HUES6 (cell line): ENCODE results near the gene KYNU.

Experiments used
- H3K27ac ChIP-seq: 2 replicates; pipeline ENCODE4 v1.7.0; 2013; ENCODE audit warnings: low read depth, mild to moderate bottlenecking, low read length, inconsistent platforms
- H3K27me3 ChIP-seq: 2 replicates; pipeline ENCODE4 v1.6.1; 2013; ENCODE audit warnings: low read length; ENCODE audit not compliant: control insufficient read depth, insufficient read depth
- H3K36me3 ChIP-seq: 2 replicates; pipeline ENCODE4 v1.6.1; 2013; ENCODE audit warnings: low read length; ENCODE audit not compliant: control insufficient read depth, insufficient read depth
- H3K4me1 ChIP-seq: 2 replicates; pipeline ENCODE4 v1.6.1; 2013; ENCODE audit warnings: low read length; ENCODE audit not compliant: control insufficient read depth, insufficient read depth
- H3K4me3 ChIP-seq: 2 replicates; pipeline ENCODE4 v1.5.1; 2013; ENCODE audit warnings: low read depth, low read length
- H3K9ac ChIP-seq: one replicate; pipeline ENCODE4 v1.6.1; 2013; ENCODE audit warnings: mild to moderate bottlenecking, low read length
- H3K9me3 ChIP-seq: 2 replicates; pipeline ENCODE4 v1.6.1; 2013; ENCODE audit warnings: low read depth, low read length; ENCODE audit not compliant: control insufficient read depth, insufficient read depth

KYNU gene

DNA sequence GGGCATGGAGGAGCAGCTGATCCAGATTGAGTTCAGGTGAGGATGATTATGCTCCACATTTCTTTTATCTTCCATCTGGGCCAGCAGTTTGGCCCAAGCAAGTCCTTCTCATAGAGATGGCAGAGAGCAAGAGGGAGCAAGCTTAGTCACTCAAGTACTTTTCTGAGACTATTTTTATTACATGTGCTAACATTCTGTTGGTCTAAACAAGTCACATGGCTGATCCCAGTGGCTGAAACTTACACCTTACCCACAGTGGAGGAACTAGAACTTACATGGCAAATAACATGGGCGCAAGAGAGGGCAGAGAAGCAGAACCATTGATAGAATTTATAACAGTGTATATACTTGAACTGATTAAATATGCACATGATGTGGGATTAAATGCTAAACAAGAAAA lies 105.7 kb downstream of the KYNU start:
- H3K4me1 ChIP-seq = peaks cover 4% of the 10 kb centered on the region
- H3K9me3 ChIP-seq = no peaks in the 10 kb centered on the region
- no peaks in the 10 kb centered on the region for H3K36me3 ChIP-seq
- H3K27me3 ChIP-seq = no peaks in the 10 kb centered on the region
- H3K27ac ChIP-seq = no peak overlapping the region
- H3K4me3 ChIP-seq = no peak overlapping the region
- no peak overlapping the region for H3K9ac ChIP-seq

DNA sequence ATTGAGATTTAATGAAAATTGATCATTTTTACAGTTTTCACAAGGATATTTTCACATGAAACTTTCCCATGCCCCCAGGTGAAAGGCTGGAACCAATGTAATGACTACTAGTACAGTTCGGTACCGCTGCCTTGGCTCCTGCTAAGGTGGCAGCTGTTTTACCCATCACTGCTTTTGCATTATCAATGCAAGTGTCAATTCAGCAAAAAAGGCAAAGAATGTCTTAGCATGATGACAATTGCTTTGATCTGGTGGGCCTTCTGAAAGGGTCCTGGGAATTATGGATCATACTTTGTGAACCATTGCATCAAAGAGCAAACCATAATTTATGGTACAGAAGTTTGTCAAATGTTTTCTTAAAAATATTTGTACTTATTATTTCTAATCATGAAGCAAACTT lies 107.2 kb downstream of the KYNU start:
- H3K27me3 ChIP-seq = no peaks in the 10 kb centered on the region
- H3K36me3 ChIP-seq = no peaks in the 10 kb centered on the region
- H3K4me3 ChIP-seq = no peak overlapping the region
- no peak overlapping the region for H3K9ac ChIP-seq
- peaks cover 4% of the 10 kb centered on the region for H3K4me1 ChIP-seq
- no peaks in the 10 kb centered on the region for H3K9me3 ChIP-seq
- no peak overlapping the region for H3K27ac ChIP-seq

DNA sequence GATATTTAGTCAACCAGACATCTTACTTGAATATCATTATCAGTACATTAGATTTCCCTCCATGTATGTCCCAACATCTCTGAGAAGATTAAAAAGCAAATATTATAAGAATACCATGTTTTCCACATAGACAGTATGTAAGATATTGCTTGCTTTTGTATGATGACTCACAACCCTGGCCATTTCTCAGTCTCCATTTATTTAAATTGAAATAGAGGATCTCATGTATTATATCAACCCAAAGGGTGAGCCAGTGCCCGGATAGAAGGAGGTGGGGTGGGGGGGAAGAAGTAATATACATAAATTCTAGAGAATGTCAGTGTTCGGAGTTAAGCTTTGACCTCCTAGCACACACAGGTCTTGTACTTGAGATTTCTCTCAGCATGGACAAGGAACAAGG lies 109.6 kb downstream of the KYNU start:
- H3K4me1 ChIP-seq = no peaks in the 10 kb centered on the region
- H3K9ac ChIP-seq = no peak overlapping the region
- no peak overlapping the region for H3K27ac ChIP-seq
- no peaks in the 10 kb centered on the region for H3K9me3 ChIP-seq
- H3K27me3 ChIP-seq = no peaks in the 10 kb centered on the region
- H3K36me3 ChIP-seq = no peaks in the 10 kb centered on the region
- no peak overlapping the region for H3K4me3 ChIP-seq

DNA sequence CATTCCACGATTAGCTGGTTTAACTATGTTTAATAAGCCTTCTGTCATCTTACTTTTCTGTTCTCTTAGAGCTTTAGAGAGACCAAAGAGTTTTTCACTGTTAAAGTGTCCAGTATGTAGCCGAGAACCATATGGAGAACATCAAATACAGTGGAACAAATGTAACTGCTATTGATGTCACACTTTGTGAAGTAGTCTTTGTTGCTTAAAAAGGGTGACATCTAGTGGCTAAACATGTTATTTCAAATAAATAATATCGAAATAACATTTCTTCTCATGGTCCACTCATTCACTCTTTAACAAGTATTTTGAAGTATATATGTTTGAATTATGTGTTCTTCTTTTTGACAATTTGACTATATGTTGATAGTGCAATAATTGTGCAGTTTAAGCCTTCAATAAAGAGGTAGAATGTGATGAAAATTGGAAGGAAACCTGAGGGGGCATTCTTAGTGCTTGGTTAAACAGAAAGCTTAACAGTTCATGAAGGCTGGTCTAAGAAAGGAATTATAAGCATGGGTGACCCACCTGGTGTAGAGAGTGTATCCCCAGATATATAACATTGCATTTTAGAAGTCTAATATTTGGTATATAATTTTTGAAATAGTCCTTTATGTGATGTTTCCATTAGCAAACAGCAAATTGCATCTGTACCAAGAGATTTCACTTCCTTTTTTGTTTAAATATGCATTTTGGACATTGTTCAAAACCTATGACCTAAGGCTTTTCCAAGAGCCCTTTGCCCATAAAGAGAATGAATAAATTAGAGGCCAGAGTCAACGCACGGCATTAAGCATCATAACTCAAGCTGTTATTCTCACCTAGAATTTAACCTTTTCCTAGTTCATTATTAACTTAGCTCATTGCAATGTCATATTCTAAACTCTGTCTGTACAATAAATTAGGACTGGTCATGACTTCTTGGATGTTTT lies 112.1 kb downstream of the KYNU start:
- Histone ChIP-seq H3K36me3 (no peaks in the 10 kb centered on the region), H3K27me3 (no peaks in the 10 kb centered on the region), H3K9me3 (no peaks in the 10 kb centered on the region), H3K9ac (no peak overlapping the region), H3K27ac (no peak overlapping the region), H3K4me1 (no peaks in the 10 kb centered on the region), H3K4me3 (no peak overlapping the region)

DNA sequence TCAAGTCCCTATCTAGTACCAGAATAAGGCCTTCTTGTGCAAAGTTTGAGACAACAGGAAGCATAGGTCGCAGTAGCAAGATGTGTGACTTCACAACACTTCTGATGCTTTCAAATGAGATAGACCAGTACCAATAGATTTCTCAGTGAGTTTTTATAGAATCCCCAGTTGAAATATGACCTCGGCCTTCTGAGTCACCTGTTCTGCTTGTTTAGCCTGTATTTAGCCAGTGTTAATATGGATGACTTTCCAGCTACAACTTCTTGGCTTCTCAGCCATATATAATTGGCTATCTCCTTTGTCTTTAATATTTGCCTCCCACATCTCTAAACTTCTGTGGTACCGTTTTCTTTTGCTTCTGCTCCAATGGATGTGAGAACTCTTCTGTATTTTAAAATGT lies 113.8 kb downstream of the KYNU start:
- Histone ChIP-seq H3K36me3 (no peaks in the 10 kb centered on the region), H3K9ac (no peak overlapping the region), H3K27me3 (no peaks in the 10 kb centered on the region), H3K4me1 (no peaks in the 10 kb centered on the region), H3K27ac (no peak overlapping the region), H3K4me3 (no peak overlapping the region), H3K9me3 (no peaks in the 10 kb centered on the region)

DNA sequence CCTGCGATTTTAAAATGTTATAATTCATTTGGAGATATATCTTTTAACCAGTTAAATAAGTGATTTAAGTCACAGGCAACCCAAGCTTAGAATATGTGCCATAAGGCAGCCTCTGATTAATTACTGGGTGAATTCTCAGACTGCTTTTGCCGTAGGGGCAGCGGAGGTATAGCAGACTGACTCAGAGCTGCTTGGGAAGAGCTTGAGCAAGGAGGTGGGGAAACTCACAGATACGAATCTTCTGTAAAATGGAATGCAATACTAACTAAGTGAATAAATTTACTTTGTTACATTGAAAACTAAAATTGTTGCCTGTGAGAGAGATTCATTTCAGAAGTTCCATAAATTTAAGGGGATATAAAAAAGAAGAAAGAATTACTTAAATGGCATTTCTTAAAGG lies 115.4 kb downstream of the KYNU start:
- no peaks in the 10 kb centered on the region for H3K36me3 ChIP-seq
- no peaks in the 10 kb centered on the region for H3K9me3 ChIP-seq
- no peaks in the 10 kb centered on the region for H3K27me3 ChIP-seq
- no peaks in the 10 kb centered on the region for H3K4me1 ChIP-seq
- no peak overlapping the region for H3K4me3 ChIP-seq
- no peak overlapping the region for H3K27ac ChIP-seq
- H3K9ac ChIP-seq = no peak overlapping the region

DNA sequence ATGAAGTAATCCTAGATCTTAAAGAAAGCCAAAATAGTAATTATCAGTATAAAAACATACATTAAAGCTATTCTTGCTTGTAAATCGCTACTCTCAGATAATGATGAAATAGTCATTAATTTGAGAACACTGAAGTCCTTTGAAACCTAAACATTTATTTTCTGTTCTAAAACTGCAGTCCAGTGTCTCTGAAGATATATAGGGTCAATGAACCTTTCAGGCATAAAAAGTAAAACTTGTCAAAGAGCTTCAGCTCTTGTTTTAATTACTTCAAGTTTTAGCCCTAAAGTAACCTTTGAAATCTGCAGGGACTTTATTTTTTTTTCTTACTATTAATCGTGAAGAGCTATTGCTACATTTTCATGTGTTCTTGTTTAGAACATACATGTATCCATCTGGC lies 116.3 kb downstream of the KYNU start:
- Histone ChIP-seq H3K4me1 (no peaks in the 10 kb centered on the region), H3K9ac (no peak overlapping the region), H3K4me3 (no peak overlapping the region), H3K9me3 (no peaks in the 10 kb centered on the region), H3K27me3 (no peaks in the 10 kb centered on the region), H3K27ac (no peak overlapping the region), H3K36me3 (no peaks in the 10 kb centered on the region)

DNA sequence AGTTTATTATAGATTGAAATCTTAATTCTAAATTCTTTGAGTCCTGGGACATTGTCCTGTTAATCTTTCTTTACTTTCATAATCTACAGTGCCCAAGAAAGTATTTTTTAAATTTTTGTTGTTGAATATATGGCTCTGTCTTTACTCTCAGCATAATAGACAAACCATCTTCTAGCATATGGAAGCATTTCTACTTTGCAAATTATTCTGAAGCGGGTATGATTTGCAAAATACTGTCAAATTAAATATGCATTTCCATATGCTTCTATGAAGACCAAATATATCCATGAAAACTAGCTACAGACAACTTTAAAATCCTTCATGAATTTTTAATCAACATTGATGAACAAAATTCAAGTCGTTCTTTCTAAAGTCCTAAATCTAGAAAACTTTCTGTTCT lies 117.2 kb downstream of the KYNU start:
- Histone ChIP-seq H3K27ac (no peak overlapping the region), H3K36me3 (no peaks in the 10 kb centered on the region), H3K4me3 (no peak overlapping the region), H3K9me3 (no peaks in the 10 kb centered on the region), H3K27me3 (no peaks in the 10 kb centered on the region), H3K9ac (no peak overlapping the region), H3K4me1 (no peaks in the 10 kb centered on the region)

DNA sequence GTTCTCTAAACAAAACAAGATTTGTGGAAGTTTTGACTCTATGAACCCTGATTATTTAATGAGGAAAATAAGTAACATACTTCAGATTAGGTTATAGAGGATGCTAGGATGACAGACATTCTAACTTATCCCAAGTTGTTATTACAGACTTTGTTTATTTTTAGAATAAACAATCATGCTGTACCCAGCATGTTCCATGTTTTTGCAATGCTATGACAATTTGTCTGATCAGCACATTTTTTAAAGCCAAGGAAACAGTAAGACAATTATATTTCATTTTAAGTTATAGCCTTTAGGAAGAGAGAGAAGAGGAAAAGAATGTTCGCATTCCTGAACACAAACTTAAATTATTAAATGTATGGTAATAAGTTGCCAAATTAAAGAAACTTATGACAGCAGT lies 119.8 kb downstream of the KYNU start:
- Histone ChIP-seq H3K27me3 (no peaks in the 10 kb centered on the region), H3K9ac (no peak overlapping the region), H3K27ac (no peak overlapping the region), H3K4me3 (no peak overlapping the region), H3K9me3 (no peaks in the 10 kb centered on the region), H3K4me1 (no peaks in the 10 kb centered on the region), H3K36me3 (no peaks in the 10 kb centered on the region)

DNA sequence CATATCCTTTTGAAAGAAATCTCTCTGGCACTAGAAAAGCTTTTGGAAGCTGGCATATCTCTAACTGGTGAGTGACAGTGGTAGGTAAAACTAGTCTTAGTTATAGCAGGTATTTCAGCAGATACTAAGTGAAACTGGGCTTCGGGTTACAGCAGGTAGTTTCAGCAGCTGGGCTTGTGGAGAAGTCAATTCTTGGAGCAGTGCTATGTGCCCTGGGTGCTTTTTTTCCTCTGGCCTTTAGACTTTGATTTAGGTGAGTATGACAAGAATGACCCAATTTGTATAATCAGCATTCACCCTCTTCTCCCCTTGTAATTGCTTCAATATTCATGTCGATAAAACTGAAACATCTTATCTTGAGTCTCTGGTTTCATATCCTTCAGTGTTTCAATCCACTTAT lies 123.1 kb downstream of the KYNU start:
- Histone ChIP-seq H3K4me3 (no peak overlapping the region), H3K4me1 (no peaks in the 10 kb centered on the region), H3K36me3 (no peaks in the 10 kb centered on the region), H3K9ac (no peak overlapping the region), H3K9me3 (no peaks in the 10 kb centered on the region), H3K27me3 (no peaks in the 10 kb centered on the region), H3K27ac (no peak overlapping the region)

DNA sequence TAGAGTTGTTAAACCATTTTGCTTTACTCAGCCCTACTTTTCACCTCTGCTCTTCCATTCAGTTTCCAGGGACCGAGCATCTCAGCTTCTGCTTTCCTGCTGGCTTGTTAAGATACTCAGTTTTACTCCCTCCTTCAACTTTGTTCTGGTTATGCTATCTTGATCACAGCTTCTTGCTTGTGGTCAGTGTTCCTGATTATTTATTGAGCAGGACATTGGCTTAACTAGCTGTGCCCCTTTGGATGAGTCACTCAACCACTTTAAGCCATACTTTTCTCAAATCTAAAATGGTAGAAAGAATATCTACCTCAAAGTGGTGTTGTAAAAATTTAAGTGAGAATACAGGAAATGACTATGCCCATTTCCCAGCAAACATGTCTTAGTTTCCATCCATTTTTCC lies 124.0 kb downstream of the KYNU start:
- Histone ChIP-seq H3K4me3 (no peak overlapping the region), H3K9ac (no peak overlapping the region), H3K36me3 (no peaks in the 10 kb centered on the region), H3K4me1 (no peaks in the 10 kb centered on the region), H3K27me3 (no peaks in the 10 kb centered on the region), H3K9me3 (no peaks in the 10 kb centered on the region), H3K27ac (no peak overlapping the region)
